GM18909 (cell line): Measurements from ENCODE around the gene CEACAM6.
"Not testable (repeated sequence)": the region's sequence is repeated elsewhere in the genome, so short reads cannot be mapped to it uniquely, and the experiment has no call there.

Source experiments
- ATAC-seq: cut with Tn5 transposase; IDR thresholded peaks from one replicate; pipeline ENCODE4 v1.9.1; 2021; ENCODE audit warnings: mild to moderate bottlenecking; ENCODE audit not compliant: unreplicated experiment, poor library complexity

CEACAM6 gene

GRCh38 chr19:41755328-41755913 is at the start of gene CEACAM6:
Gene CEACAM6 (plus strand): TSS chr19:41755530. CDS start chr19:41755639, 109 bp downstream.
- no peak for ATAC-seq

DNA sequence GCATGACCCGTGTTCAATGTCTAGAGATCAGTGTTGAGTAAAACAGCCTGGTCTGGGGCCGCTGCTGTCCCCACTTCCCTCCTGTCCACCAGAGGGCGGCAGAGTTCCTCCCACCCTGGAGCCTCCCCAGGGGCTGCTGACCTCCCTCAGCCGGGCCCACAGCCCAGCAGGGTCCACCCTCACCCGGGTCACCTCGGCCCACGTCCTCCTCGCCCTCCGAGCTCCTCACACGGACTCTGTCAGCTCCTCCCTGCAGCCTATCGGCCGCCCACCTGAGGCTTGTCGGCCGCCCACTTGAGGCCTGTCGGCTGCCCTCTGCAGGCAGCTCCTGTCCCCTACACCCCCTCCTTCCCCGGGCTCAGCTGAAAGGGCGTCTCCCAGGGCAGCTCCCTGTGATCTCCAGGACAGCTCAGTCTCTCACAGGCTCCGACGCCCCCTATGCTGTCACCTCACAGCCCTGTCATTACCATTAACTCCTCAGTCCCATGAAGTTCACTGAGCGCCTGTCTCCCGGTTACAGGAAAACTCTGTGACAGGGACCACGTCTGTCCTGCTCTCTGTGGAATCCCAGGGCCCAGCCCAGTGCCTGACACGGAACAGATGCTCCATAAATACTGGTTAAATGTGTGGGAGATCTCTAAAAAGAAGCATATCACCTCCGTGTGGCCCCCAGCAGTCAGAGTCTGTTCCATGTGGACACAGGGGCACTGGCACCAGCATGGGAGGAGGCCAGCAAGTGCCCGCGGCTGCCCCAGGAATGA is 48.4 kb upstream of the CEACAM6 start:
- ATAC-seq = no peak

DNA sequence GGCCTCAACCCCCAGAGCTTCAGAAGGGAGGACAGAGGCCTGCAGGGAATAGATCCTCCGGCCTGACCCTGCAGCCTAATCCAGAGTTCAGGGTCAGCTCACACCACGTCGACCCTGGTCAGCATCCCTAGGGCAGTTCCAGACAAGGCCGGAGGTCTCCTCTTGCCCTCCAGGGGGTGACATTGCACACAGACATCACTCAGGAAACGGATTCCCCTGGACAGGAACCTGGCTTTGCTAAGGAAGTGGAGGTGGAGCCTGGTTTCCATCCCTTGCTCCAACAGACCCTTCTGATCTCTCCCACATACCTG is 47.9 kb upstream of the CEACAM6 start:
- no peak for ATAC-seq

DNA sequence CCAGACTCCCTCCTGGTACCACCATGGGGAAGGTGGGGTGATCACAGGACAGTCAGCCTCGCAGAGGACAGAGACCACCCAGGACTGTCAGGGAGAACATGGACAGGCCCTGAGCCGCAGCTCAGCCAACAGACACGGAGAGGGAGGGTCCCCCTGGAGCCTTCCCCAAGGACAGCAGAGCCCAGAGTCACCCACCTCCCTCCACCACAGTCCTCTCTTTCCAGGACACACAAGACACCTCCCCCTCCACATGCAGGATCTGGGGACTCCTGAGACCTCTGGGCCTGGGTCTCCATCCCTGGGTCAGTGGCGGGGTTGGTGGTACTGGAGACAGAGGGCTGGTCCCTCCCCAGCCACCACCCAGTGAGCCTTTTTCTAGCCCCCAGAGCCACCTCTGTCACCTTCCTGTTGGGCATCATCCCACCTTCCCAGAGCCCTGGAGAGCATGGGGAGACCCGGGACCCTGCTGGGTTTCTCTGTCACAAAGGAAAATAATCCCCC is 47.4 kb upstream of the CEACAM6 start:
- ATAC-seq = no peak

- ATAC-seq = no peak
Measured at GRCh38 chr19:41708481-41708880, 46.8 kb upstream of the CEACAM6 start, which contains the start of gene CEACAM5. Gene CEACAM5 (plus strand): TSS chr19:41708626. CDS start chr19:41708732, 106 bp downstream.

DNA sequence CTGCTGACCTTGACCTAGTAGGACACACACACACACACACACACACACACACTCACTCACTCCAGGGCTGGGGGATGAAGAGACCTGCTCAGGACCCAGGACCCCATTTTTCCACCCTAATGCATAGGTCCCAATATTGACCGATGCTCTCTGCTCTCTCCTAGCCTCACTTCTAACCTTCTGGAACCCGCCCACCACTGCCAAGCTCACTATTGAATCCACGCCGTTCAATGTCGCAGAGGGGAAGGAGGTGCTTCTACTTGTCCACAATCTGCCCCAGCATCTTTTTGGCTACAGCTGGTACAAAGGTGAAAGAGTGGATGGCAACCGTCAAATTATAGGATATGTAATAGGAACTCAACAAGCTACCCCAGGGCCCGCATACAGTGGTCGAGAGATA is 45.8 kb upstream of the CEACAM6 start:
- not testable (repeated sequence) for ATAC-seq

- ATAC-seq = no peak
Measured at GRCh38 chr19:41709951-41710645, 45.2 kb upstream of the CEACAM6 start.

- no peak for ATAC-seq
Measured at GRCh38 chr19:41711376-41712261, 43.7 kb upstream of the CEACAM6 start.

GRCh38 chr19:41714598-41714997 is 40.7 kb upstream of the CEACAM6 start:
- no peak for ATAC-seq

DNA sequence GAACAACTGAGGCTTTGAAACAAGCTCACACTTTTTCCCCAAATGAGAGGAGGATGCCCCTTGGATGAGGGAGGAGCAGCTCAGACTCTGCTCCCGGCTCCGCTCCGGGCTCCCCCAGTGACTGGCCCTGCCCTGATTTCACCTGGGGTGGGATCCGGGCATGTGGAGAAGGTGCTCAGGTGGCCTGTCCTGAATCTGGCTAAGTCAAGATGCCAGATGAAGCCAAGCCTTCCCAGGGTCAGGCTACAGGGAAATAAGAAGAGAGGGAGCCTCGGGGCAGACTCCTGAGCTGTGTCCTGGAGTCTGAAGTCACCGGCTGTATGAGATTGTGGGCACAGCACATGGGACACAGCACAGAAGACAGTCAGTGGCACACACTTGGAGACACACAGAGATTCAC is 36.6 kb upstream of the CEACAM6 start:
- ATAC-seq = no peak

GRCh38 chr19:41720103-41720502 is 35.2 kb upstream of the CEACAM6 start:
- no peak for ATAC-seq

GRCh38 chr19:41726493-41726892 is 28.8 kb upstream of the CEACAM6 start:
- ATAC-seq = no peak

DNA sequence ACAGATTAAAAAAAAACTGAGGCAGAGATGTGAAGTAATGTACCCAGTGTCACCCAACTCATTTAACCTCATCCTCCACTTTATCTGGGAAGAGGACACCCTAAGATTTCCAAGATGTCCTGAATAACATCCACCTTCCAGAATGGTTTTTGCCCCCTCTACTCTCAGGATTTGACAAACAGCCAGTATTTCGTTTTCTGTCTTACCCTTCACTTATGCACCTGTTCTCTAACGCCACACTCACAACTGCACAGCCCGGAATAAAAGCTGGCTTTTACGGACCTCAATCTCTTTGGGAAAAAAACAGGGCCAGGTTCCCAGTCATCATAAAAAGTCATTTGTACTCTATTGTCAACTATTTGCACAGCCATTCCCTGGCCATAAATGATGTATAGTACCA is 21.2 kb upstream of the CEACAM6 start:
- no peak for ATAC-seq

GRCh38 chr19:41734585-41734984 is 20.7 kb upstream of the CEACAM6 start:
- ATAC-seq = no peak

DNA sequence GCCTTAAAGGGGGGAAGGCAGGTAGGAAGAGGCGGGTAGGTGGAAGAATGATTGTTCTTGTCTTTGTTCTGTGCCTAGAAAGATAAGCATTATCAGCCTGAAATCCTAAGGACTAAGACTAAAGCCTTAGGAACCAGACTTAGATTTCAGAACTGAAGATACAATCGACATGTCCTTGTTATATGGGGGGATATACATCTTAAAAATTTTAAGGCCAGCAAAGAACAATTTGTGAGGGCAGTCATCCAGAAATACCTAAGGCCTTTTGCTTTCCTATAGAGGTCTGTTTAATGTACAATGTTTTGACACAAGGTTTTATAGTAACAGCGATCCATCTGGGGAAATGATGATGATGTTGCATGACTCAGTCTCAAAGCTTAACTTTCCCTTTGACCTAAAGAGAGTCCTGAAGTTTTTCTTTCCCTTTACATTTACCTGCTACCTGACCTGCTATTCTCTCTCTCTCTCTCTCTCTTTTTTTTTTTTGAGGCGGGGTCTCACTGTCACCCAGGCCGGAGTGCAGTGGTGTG is 20.2 kb upstream of the CEACAM6 start:
- ATAC-seq = no peak

DNA sequence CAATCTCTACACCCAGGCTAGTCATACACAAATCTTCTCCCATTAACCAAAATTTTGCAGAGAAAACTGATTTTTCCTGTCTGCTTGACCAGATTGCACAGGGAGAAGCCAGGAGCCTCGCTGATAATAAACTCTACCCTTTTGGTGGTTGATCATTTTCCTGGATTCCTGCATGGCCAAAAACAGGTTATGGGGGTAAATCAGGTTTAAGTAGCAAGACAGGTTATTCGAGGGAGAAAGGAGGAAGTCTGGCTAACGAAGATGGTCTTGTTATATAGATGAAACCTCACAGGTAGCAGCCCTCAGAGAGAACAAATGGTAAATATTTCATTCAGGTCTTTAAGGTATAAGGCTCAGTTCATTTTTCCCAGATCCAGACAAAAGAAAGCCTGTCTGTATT is 16.0 kb upstream of the CEACAM6 start:
- ATAC-seq = no peak

DNA sequence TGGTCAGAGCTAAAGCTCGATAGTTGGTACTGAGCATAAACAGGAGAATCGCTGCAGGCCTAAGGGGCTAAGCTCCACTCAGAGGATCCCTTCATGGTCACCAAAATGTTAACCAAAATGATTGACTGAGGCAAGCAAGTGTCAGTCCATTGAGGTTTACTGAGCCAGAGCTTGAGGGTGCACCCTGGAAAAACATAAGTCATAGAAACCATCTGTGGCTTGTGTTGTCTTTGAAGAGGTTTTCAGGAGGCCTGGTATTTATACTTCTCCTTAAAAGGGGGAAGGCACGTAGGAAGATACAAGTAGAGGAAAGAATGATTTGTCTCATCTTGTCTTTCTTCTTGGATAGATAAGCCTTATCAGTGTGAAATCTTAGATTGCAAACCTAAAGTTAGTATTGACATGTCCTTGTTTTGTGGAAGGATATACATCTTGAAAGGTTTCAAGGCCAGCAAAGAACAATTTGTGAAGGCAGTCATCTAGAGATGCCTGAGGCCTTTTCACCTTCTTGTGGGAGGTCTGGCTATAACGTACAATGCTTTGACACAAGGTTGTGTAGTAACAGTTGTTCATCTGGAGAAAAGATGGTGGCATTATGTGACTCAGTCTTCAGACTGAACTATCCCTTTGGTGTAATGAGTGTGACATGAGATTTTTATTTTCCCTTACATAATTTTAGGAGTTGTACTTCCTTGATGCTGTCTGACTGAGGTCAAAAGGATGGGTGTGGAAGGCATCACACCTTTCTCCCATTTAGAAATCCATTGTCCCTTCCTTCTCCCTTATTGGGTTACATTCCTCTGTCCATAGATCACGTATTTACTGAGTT is 14.7 kb upstream of the CEACAM6 start:
- ATAC-seq = no peak

DNA sequence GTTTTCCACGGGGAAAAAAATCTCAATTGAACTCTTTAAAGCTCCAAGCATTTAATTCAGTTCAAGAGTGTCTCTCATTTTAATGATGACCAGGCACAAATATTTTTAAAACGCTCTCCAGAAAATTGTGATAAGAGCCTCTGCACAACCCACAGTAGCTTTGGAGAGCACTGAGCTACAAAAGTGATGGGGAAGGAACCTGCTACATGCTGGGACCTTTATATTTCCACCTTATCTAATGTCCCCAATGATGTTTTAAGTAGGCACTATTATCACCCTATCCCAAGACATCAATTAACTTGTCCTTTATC is 14.1 kb upstream of the CEACAM6 start:
- ATAC-seq = no peak

DNA sequence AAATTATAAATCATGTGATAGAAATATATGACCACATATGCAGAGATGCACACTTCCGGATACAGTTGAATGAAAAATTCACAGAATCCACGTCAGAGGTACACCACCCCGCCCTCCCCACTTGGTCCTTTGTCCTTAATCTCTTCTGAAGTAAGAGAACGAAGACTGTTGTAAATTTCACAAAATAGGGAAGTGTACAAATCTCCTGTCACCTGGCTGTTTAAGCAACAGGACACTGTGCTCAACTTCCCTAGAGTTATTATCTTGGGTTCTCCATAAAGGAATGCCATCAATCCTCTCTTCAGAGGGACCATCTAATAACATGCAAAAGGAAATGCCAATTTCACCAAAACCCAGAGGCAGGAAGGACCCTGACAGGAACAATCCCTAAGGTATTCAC is 10.5 kb upstream of the CEACAM6 start:
- no peak for ATAC-seq

DNA sequence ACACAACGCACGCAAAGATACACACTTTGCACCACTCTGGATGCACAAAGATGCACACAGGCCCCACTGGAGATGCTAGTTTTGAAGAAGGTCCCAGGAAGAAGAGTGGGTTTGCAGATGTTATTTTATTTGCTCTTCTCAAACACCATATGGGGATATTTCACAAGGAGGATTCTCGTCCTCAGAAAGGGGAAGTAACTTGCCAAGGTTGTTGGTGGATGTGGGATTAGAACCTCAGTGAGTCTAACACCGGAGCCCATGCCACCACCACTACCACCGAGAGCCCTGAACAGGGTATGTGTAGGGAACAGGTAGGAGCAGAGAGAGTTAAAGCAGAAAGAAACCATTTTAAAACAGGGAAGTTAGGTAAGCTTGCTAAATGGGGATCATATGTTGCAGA is 9.6 kb upstream of the CEACAM6 start:
- ATAC-seq = no peak
